Testis (tissue), 3 donors: ENCODE data around the gene ZCCHC14. TPM values are rescaled to one million over a fixed set of nuclear protein-coding genes. Genes with fewer than 3 reads are reported as not detected.
"Not testable (repeated sequence)": the region's sequence is repeated elsewhere in the genome, so short reads cannot be mapped to it uniquely, and the experiment has no call there.

Experiments used
- DNase-seq: peaks from one replicate; pipeline ENCODE4 v3.0.0-alpha.2; 2019
- H3K27ac ChIP-seq, 2 donors: fragments of 200-600 bp; sonication (generic); one replicate each; pipeline ENCODE4 v1.5.1; 2019
- H3K27me3 ChIP-seq: fragments of 200-600 bp; sonication (generic); one replicate; pipeline ENCODE4 v1.5.1; 2019
- H3K36me3 ChIP-seq: fragments of 200-600 bp; sonication (generic); one replicate; pipeline ENCODE4 v1.5.1; 2017; ENCODE audit warnings: low read depth; ENCODE audit errors: missing control alignments
- H3K4me1 ChIP-seq: fragments of 200-600 bp; sonication (generic); one replicate; pipeline ENCODE4 v1.5.1; 2019
- H3K4me3 ChIP-seq, 2 donors: fragments of 200-600 bp; sonication (generic); one replicate each; pipeline ENCODE4 v1.5.1; 2017 to 2019
- H3K9me3 ChIP-seq: fragments of 200-600 bp; sonication (generic); one replicate; pipeline ENCODE4 v1.5.1; 2017
- POLR2A ChIP-seq: fragments of 450-650 bp; IDR thresholded peaks from one replicate; pipeline ENCODE4 v1.6.1; 2017; ENCODE audit warnings: antibody characterized with exemption, mild to moderate bottlenecking, moderate library complexity
- WGBS, 2 donors: methylation state at CpG; one replicate each; pipeline ENCODE4 v1.1.5; 2018; 5-methylcytosine and 5-hydroxymethylcytosine counted together
- intact Hi-C: fragments of 100-400 bp; cut with DNase I; formaldehyde crosslinking; loops from one replicate; pipeline ENCODE4 v1.15.1; 2023; ENCODE audit warnings: low total_unique reads
- polyA plus RNA-seq: library from polyadenylated mRNA; stranded (reverse); fragments of 350-450 nt; fragmentation: Illumina TruSeq; extraction: RNeasy Lipid Tissue Mini Kit (QIAGEN cat#74804); gene quantifications from one replicate; pipeline ENCODE4 v1.2.3, GENCODE V29; 2014; ENCODE audit warnings: low read depth, low replicate concordance; ENCODE audit not compliant: insufficient read depth
- total RNA-seq, 2 donors: library from RNA; depleted of rRNA; stranded (reverse); fragments of >200 nt; gene quantifications; one replicate each; pipeline ENCODE4 v1.2.3, GENCODE V29; 2016
- TF ChIP-seq, protein P1 (sequence below), 3 experiments: fragments of 450-650 bp in 2 of 3; fragments of 200-600 bp in 1 of 3; sonication (generic) in 1 of 3; IDR thresholded peaks; one replicate each; pipeline ENCODE4 v1.5.1; 2016 to 2019; ENCODE audit warnings: antibody characterized with exemption in 3 of 3, mild to moderate bottlenecking in 2 of 3, moderate library complexity in 1 of 3

ZCCHC14 gene
- total and polyA plus RNA-seq, 3 donors from 2014 or later, result 82.3 to 130 (median 94.0) TPM

DNA sequence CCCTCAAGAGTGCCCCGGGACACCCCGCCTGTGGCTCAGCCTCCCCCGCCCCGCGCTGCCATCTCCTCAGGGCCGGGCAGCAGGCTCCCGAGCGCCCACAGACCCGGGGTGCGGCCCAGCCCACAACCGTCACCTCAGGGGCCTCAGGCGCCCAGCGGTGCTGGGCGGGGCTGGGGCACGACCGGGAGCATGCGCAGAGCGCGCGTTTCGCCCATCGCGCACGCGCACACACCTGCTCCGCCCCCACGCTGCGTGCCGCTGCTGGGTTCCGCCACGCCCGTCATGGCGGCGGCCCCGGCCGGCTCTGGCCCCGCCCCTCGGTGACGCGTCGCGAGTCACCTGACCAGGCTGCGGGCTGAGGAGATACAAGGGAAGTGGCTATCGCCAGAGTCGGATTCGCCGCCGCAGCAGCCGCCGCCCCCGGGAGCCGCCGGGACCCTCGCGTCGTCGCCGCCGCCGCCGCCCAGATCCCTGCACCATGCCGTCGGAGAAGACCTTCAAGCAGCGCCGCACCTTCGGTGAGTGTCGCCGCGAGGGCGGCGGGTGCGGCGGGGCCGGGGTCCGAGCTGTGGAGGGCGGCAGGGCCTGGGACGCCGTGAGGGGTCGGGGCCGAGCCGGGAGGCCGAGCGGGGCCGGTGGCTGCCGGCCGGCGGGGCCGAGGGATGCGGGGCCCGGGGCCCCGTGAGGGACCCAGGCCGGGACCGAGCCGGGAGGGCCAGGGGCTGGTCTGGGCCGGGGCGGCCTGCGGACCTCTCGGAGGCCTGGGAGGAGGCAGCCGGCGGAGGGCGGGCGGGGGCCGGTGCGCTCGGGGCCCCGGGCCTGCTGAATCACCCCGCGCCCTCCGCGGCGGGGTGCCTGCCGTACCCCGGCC, 100.6 kb downstream of the ZCCHC14 start, which contains the start of gene MAP1LC3B:
MAP1LC3B (plus strand) TSS at position 387 of the 871 bp plus-strand sequence; CDS start at position 479, 92 bp downstream.
- no peaks in the 10 kb centered on the region for H3K36me3 ChIP-seq
- no peaks in the 10 kb centered on the region for H3K9me3 ChIP-seq
- intact Hi-C loops, result no loop called here
- TF ChIP-seq POLR2A, result peak; percentile 77
- TF ChIP-seq, protein P1, sequence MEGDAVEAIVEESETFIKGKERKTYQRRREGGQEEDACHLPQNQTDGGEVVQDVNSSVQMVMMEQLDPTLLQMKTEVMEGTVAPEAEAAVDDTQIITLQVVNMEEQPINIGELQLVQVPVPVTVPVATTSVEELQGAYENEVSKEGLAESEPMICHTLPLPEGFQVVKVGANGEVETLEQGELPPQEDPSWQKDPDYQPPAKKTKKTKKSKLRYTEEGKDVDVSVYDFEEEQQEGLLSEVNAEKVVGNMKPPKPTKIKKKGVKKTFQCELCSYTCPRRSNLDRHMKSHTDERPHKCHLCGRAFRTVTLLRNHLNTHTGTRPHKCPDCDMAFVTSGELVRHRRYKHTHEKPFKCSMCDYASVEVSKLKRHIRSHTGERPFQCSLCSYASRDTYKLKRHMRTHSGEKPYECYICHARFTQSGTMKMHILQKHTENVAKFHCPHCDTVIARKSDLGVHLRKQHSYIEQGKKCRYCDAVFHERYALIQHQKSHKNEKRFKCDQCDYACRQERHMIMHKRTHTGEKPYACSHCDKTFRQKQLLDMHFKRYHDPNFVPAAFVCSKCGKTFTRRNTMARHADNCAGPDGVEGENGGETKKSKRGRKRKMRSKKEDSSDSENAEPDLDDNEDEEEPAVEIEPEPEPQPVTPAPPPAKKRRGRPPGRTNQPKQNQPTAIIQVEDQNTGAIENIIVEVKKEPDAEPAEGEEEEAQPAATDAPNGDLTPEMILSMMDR (IDR thresholded peaks at IDR 0.05), result no peak
- H3K27me3 ChIP-seq, result no peaks in the 10 kb centered on the region
- H3K4me1 ChIP-seq, result peaks cover 27% of the 10 kb centered on the region
- H3K27ac ChIP-seq, result peak within 1 kb of the TSS; percentile 98 to 100
- 0 to 1% methylated on average over 4 to 39 of the region's 113 CpGs for WGBS, 2 donors
- DNase-seq, result peak; percentile 96
- H3K4me3 ChIP-seq, result peak within 1 kb of the TSS; percentile 85 to 96

DNA sequence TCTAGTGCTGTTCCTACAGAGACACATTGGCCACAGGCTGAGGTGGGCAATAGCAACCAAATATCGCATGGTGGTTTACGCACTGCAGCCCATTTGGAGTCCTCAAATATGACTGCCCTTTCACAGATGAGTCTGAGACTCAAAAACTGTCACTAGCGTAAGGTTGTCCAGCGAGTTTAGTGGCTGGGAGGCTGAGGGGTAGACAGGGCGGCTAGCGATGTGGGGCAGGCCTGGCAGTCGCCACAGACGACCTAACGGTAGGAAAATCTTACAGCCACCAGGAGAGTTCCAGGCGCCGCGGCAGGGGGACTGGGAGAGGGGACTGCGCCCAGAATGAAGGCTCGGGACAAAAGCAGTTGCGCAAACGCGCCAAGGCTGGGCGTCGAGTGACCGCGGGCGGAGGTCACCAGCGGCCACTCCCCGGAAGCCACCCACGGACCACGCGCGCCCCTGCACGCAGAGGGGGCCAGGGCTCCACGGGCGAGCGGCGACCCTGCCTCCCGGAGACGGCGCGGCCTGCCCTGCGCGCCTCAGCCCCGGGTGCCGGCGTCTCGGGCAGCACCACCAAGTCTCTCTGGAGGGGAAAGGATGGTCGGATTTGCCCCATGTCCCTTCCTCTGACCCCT, 101.4 kb downstream of the ZCCHC14 start:
- H3K36me3 ChIP-seq, result no peaks in the 10 kb centered on the region
- H3K27me3 ChIP-seq, result no peaks in the 10 kb centered on the region
- DNase-seq, result peak; percentile 57
- no peaks in the 10 kb centered on the region for H3K9me3 ChIP-seq
- peak overlapping the region; percentile 98 to 100 for H3K27ac ChIP-seq
- WGBS, 2 donors, result 6 to 8% methylated on average over 20 to 44 of the region's 44 CpGs
- peak overlapping the region; percentile 85 to 96 for H3K4me3 ChIP-seq
- TF ChIP-seq POLR2A, result no peak
- TF ChIP-seq, protein P1 (IDR thresholded peaks at IDR 0.05), result peak in 1 of 3 experiments; percentile 7
- intact Hi-C loops, result no loop called here
- peaks cover 28% of the 10 kb centered on the region for H3K4me1 ChIP-seq

DNA sequence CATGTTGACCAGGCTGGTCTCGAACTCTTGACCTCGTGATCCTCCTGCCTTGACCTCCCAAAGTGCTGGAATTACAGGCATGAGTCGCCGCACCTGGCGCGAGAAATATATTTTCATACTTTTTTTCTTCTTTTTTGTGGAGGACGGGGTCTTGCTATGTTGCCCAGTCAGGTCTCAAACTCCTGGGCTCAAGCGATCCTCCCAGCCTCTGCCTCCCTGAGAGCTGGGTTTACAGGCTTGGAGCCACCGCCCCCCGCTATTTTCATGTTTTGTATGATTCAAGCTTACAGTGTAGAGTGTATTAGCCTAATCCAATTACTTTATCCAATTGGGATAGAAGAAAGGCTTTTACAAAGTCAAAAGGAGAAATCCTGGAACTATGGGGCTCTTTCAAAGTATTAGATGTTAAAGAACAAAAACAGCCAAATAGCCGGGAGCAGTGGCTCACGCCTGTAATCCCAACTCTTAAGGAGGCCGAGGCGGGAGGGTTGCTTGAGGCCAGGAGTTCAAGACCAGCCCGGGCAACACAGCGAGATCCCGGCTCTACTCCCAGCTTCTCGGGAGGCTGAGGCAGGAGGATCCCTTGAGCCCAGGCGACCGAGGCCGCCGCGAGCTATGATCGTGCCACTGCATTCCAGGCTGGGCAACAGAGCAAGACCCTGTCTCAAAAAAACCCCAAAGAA, 102.0 kb downstream of the ZCCHC14 start:
- H3K27ac ChIP-seq, result peak overlapping the region; percentile 98 to 100
- no peak for DNase-seq
- H3K4me3 ChIP-seq, result peak overlapping the region; percentile 85 to 96
- TF ChIP-seq, protein P1 (IDR thresholded peaks at IDR 0.05), result no peak
- no peak for TF ChIP-seq POLR2A
- H3K27me3 ChIP-seq, result no peaks in the 10 kb centered on the region
- H3K36me3 ChIP-seq, result no peaks in the 10 kb centered on the region
- H3K4me1 ChIP-seq, result peaks cover 28% of the 10 kb centered on the region
- intact Hi-C loops, result no loop called here
- 78 to 81% methylated on average over 18 to 24 of the region's 24 CpGs for WGBS, 2 donors
- H3K9me3 ChIP-seq, result no peaks in the 10 kb centered on the region

DNA sequence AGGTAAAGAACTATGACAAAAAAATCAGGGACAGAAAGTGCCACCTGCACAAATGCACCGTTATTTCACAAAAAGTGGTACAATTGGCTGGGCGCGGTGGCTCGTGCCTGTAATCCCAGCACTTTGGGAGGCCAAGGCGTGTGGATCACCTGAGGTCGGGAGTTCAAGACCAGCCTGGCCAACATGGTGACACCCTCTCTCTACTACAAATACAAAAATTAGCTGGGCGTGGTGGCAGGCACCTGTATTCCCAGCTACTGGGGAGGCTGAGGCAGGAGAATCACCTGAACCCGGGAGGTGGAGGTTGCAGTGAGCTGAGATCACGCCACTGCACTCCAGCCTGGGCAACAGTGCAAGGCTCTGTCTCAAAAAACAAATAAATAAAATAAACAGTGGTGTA, 102.9 kb downstream of the ZCCHC14 start:
- intact Hi-C loops, DNase-seq, H3K27me3 ChIP-seq, H3K9me3 ChIP-seq, H3K27ac ChIP-seq, H3K4me3 ChIP-seq, H3K36me3 ChIP-seq: not testable (repeated sequence)
- 88 to 97% methylated on average over 9 of the region's 9 CpGs for WGBS, 2 donors
- peaks cover 27% of the 10 kb centered on the region for H3K4me1 ChIP-seq

DNA sequence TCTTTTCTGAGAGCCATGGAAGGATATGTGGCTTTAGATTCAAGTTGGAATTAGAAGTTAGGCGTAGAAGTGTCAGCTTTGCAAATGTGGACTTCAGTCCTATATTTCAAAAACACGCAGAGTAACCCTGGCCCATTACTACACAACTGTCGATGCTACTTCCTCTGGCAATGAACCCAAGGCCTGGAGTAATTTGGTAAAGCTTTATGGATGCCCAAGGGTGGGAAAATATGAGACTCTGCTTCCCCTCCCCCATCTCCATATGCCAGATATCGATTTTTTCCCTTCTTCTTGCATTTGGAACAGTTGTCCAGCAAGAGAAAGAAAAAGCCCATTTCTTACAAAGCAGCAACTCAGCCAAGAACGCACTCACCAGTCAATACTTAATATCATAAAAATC, 103.6 kb downstream of the ZCCHC14 start:
- peak overlapping the region; percentile 95 to 97 for H3K27ac ChIP-seq
- H3K4me3 ChIP-seq, result no peak overlapping the region
- H3K4me1 ChIP-seq, result peaks cover 32% of the 10 kb centered on the region
- WGBS, 2 donors, result 84 to 91% methylated on average over 5 of the region's 5 CpGs
- H3K27me3 ChIP-seq, result no peaks in the 10 kb centered on the region
- intact Hi-C loops, result no loop called here
- no peaks in the 10 kb centered on the region for H3K9me3 ChIP-seq
- no peak for DNase-seq
- TF ChIP-seq, protein P1 (IDR thresholded peaks at IDR 0.05), result no peak
- no peak for TF ChIP-seq POLR2A
- H3K36me3 ChIP-seq, result no peaks in the 10 kb centered on the region
